Measurements from ENCODE around the gene MSANTD1.

The MSANTD1 gene

GRCh38 chr4:3217266-3217665 lies 31.7 kb upstream of the MSANTD1 start:
- no peak for DNase-seq

- DNase-seq, result no peak
Measured at GRCh38 chr4:3217771-3218170, 31.2 kb upstream of the MSANTD1 start.

GRCh38 chr4:3218824-3219760 lies 29.9 kb upstream of the MSANTD1 start:
- no peak for DNase-seq

GRCh38 chr4:3219761-3220475 lies 29.0 kb upstream of the MSANTD1 start:
- no peak for DNase-seq

- no peak for DNase-seq
Measured at GRCh38 chr4:3220476-3221183, 28.3 kb upstream of the MSANTD1 start.

GRCh38 chr4:3221184-3221494 lies 27.8 kb upstream of the MSANTD1 start:
- DNase-seq, result no peak

GRCh38 chr4:3221996-3222395 lies 27.0 kb upstream of the MSANTD1 start:
- no peak for DNase-seq

GRCh38 chr4:3223346-3223745 lies 25.6 kb upstream of the MSANTD1 start:
- DNase-seq, result no peak

- no peak for DNase-seq
Measured at GRCh38 chr4:3223956-3224748, 24.8 kb upstream of the MSANTD1 start.

- no peak for DNase-seq
Measured at GRCh38 chr4:3225071-3225850, 23.7 kb upstream of the MSANTD1 start.

- no peak for DNase-seq
Measured at GRCh38 chr4:3225936-3226335, 23.0 kb upstream of the MSANTD1 start.

GRCh38 chr4:3226467-3226866 lies 22.5 kb upstream of the MSANTD1 start:
- peak; percentile 37 for DNase-seq

- DNase-seq, result no peak
Measured at GRCh38 chr4:3226944-3227343, 22.0 kb upstream of the MSANTD1 start.

- DNase-seq, result no peak
Measured at GRCh38 chr4:3227878-3228675, 20.9 kb upstream of the MSANTD1 start.

- DNase-seq, result no peak
Measured at GRCh38 chr4:3228881-3229280, 20.1 kb upstream of the MSANTD1 start.

GRCh38 chr4:3229328-3229727 lies 19.6 kb upstream of the MSANTD1 start:
- DNase-seq, result no peak

- no peak for DNase-seq
Measured at GRCh38 chr4:3229964-3230363, 19.0 kb upstream of the MSANTD1 start.

- no peak for DNase-seq
Measured at GRCh38 chr4:3231471-3231870, 17.5 kb upstream of the MSANTD1 start.

- DNase-seq, result no peak
Measured at GRCh38 chr4:3232001-3232400, 17.0 kb upstream of the MSANTD1 start.

- DNase-seq, result no peak
Measured at GRCh38 chr4:3232871-3233271, 16.1 kb upstream of the MSANTD1 start.

Measured in midbrain (tissue), 1 donor.